NCI-H2227 (cell line): ENCODE measurements around the gene ILF3.

ENCODE experiments used
- DNase-seq: peaks from one replicate; lab custom pipeline; 2025; ENCODE audit not compliant: unreplicated experiment; lab: John Stamatoyannopoulos, UW

ILF3 gene

GRCh38 chr19:10653732-10654609 lies at the start of gene ILF3:
Gene ILF3, plus strand, starts transcription at chr19:10654346. Its CDS starts 16,260 bp downstream, at chr19:10670606.
- DNase-seq = peak; percentile 99

GRCh38 chr19:10604460-10604980 lies 49.6 kb upstream of the ILF3 start:
- DNase-seq = no peak

GRCh38 chr19:10611907-10612306 lies 42.2 kb upstream of the ILF3 start:
- DNase-seq = no peak

- DNase-seq = no peak
Observed at GRCh38 chr19:10612499-10613119, 41.5 kb upstream of the ILF3 start.

GRCh38 chr19:10615429-10616023 lies 38.6 kb upstream of the ILF3 start:
- DNase-seq = no peak

- no peak for DNase-seq
Observed at GRCh38 chr19:10617409-10618121, 36.6 kb upstream of the ILF3 start.

GRCh38 chr19:10618846-10619245 lies 35.3 kb upstream of the ILF3 start:
- no peak for DNase-seq

GRCh38 chr19:10620786-10621185 lies 33.4 kb upstream of the ILF3 start:
- DNase-seq = no peak

GRCh38 chr19:10621966-10622365 lies 32.2 kb upstream of the ILF3 start:
- DNase-seq = no peak

- DNase-seq = no peak
Observed at GRCh38 chr19:10624585-10624984, 29.6 kb upstream of the ILF3 start.

- peak; percentile 40 for DNase-seq
Observed at GRCh38 chr19:10625003-10625761, 29.0 kb upstream of the ILF3 start, which contains the start of gene SLC44A2. Gene SLC44A2, plus strand, starts transcription at chr19:10625553. Its CDS starts 81 bp downstream, at chr19:10625634.

GRCh38 chr19:10625762-10626138 lies 28.4 kb upstream of the ILF3 start:
- no peak for DNase-seq

GRCh38 chr19:10631874-10632273 lies 22.3 kb upstream of the ILF3 start:
- DNase-seq = no peak

- DNase-seq = no peak
Observed at GRCh38 chr19:10634430-10634829, 19.7 kb upstream of the ILF3 start.

- no peak for DNase-seq
Observed at GRCh38 chr19:10634963-10635362, 19.2 kb upstream of the ILF3 start.

- DNase-seq = no peak
Observed at GRCh38 chr19:10636304-10636972, 17.7 kb upstream of the ILF3 start.

- no peak for DNase-seq
Observed at GRCh38 chr19:10637894-10638293, 16.3 kb upstream of the ILF3 start.

- DNase-seq = no peak
Observed at GRCh38 chr19:10639836-10640235, 14.3 kb upstream of the ILF3 start.

GRCh38 chr19:10640361-10640760 lies 13.8 kb upstream of the ILF3 start:
- DNase-seq = no peak

GRCh38 chr19:10641248-10641647 lies 12.9 kb upstream of the ILF3 start:
- no peak for DNase-seq
